Rectal smooth muscle tissue (tissue), 1 donor: ENCODE data around the gene EGFL7.
"Not testable (repeated sequence)": the region's sequence is repeated elsewhere in the genome, so short reads cannot be mapped to it uniquely, and the experiment has no call there.

Experiments used
- H3K27ac ChIP-seq: one replicate; pipeline ENCODE4 v1.7.0; 2013; ENCODE audit warnings: low read depth, low read length, inconsistent platforms
- H3K27me3 ChIP-seq: one replicate; pipeline ENCODE4 v1.7.0; 2013; ENCODE audit warnings: low read length; ENCODE audit not compliant: control insufficient read depth, insufficient read depth
- H3K36me3 ChIP-seq: one replicate; pipeline ENCODE4 v1.7.0; 2013; ENCODE audit warnings: low read length; ENCODE audit not compliant: control insufficient read depth, insufficient read depth
- H3K4me1 ChIP-seq: one replicate; pipeline ENCODE4 v1.7.0; 2013; ENCODE audit warnings: low read length; ENCODE audit not compliant: control insufficient read depth, insufficient read depth
- H3K4me3 ChIP-seq: one replicate; pipeline ENCODE4 v1.7.0; 2013; ENCODE audit warnings: low read length
- H3K9ac ChIP-seq: one replicate; pipeline ENCODE4 v1.7.0; 2013; ENCODE audit warnings: low read length

Gene EGFL7

GRCh38 chr9:136705564-136705963, 42.8 kb downstream of the EGFL7 start:
- H3K4me1 ChIP-seq: no peaks in the 10 kb centered on the region
- no peak overlapping the region for H3K9ac ChIP-seq
- peaks cover 4% of the 10 kb centered on the region for H3K27me3 ChIP-seq
- H3K36me3 ChIP-seq: no peaks in the 10 kb centered on the region
- H3K4me3 ChIP-seq: no peak overlapping the region
- H3K27ac ChIP-seq: no peak overlapping the region

- no peak overlapping the region for H3K27ac ChIP-seq
- H3K36me3 ChIP-seq: no peaks in the 10 kb centered on the region
- no peak overlapping the region for H3K9ac ChIP-seq
- H3K4me3 ChIP-seq: no peak overlapping the region
- H3K4me1 ChIP-seq: no peaks in the 10 kb centered on the region
- H3K27me3 ChIP-seq: no peaks in the 10 kb centered on the region
These were observed 44.3 kb downstream of the EGFL7 start for GRCh38 chr9:136707011-136707410.

GRCh38 chr9:136707849-136708517, 45.3 kb downstream of the EGFL7 start:
- Histone ChIP-seq H3K4me1 (no peaks in the 10 kb centered on the region), H3K27ac (no peak overlapping the region), H3K36me3 (no peaks in the 10 kb centered on the region), H3K4me3 (no peak overlapping the region), H3K9ac (no peak overlapping the region), H3K27me3 (peaks cover under 1% of the 10 kb centered on the region)

- H3K9ac ChIP-seq: no peak overlapping the region
- H3K4me1 ChIP-seq: no peaks in the 10 kb centered on the region
- no peak overlapping the region for H3K4me3 ChIP-seq
- no peaks in the 10 kb centered on the region for H3K36me3 ChIP-seq
- H3K27me3 ChIP-seq: peaks cover 11% of the 10 kb centered on the region
- no peak overlapping the region for H3K27ac ChIP-seq
These were observed 46.9 kb downstream of the EGFL7 start for GRCh38 chr9:136709454-136710109.

GRCh38 chr9:136710543-136710942, 47.8 kb downstream of the EGFL7 start:
- Histone ChIP-seq H3K36me3 (no peaks in the 10 kb centered on the region), H3K27me3 (peaks cover 14% of the 10 kb centered on the region), H3K27ac (no peak overlapping the region), H3K4me1 (no peaks in the 10 kb centered on the region), H3K4me3 (no peak overlapping the region), H3K9ac (no peak overlapping the region)

GRCh38 chr9:136711219-136711648, 48.5 kb downstream of the EGFL7 start:
- H3K4me1 ChIP-seq, H3K4me3 ChIP-seq, H3K27ac ChIP-seq, H3K9ac ChIP-seq, H3K36me3 ChIP-seq: not testable (repeated sequence)
- H3K27me3 ChIP-seq: peaks cover 14% of the 10 kb centered on the region

GRCh38 chr9:136711751-136712689, 49.3 kb downstream of the EGFL7 start, which contains the start of gene DIPK1B:
Gene DIPK1B (plus strand): TSS chr9:136712572. CDS start chr9:136712666, 94 bp downstream.
- Histone ChIP-seq H3K9ac (no peak within 1 kb of the TSS), H3K4me3 (peak within 1 kb of the TSS; percentile 46)

GRCh38 chr9:136712690-136713544, 50.2 kb downstream of the EGFL7 start:
- H3K36me3 ChIP-seq: no peaks in the 10 kb centered on the region
- peak overlapping the region; percentile 56 for H3K27ac ChIP-seq
- no peaks in the 10 kb centered on the region for H3K4me1 ChIP-seq
- H3K27me3 ChIP-seq: peaks cover 14% of the 10 kb centered on the region
- peak overlapping the region; percentile 46 for H3K4me3 ChIP-seq
- H3K9ac ChIP-seq: no peak overlapping the region

More at GRCh38 chr9:136711751-136712689, 49.3 kb downstream of the EGFL7 start, which contains the start of gene DIPK1B:
- Histone ChIP-seq H3K4me1 (no peaks in the 10 kb centered on the region), H3K27ac (peak within 1 kb of the TSS; percentile 56), H3K27me3 (peaks cover 14% of the 10 kb centered on the region), H3K36me3 (no peaks in the 10 kb centered on the region)

- Histone ChIP-seq H3K27ac (peak overlapping the region; percentile 56), H3K27me3 (peaks cover 14% of the 10 kb centered on the region), H3K36me3 (no peaks in the 10 kb centered on the region), H3K9ac (no peak overlapping the region), H3K4me1 (no peaks in the 10 kb centered on the region), H3K4me3 (peak overlapping the region; percentile 32)
These were observed 50.8 kb downstream of the EGFL7 start for GRCh38 chr9:136713550-136713949.

GRCh38 chr9:136714096-136714892, 51.6 kb downstream of the EGFL7 start:
- H3K4me3 ChIP-seq: no peak overlapping the region
- H3K36me3 ChIP-seq: no peaks in the 10 kb centered on the region
- H3K4me1 ChIP-seq: no peaks in the 10 kb centered on the region
- H3K27me3 ChIP-seq: peaks cover 14% of the 10 kb centered on the region
- no peak overlapping the region for H3K9ac ChIP-seq
- no peak overlapping the region for H3K27ac ChIP-seq

- Histone ChIP-seq H3K36me3 (no peaks in the 10 kb centered on the region), H3K27ac (no peak overlapping the region), H3K9ac (no peak overlapping the region), H3K27me3 (peaks cover 14% of the 10 kb centered on the region), H3K4me1 (no peaks in the 10 kb centered on the region), H3K4me3 (no peak overlapping the region)
These were observed 52.2 kb downstream of the EGFL7 start for GRCh38 chr9:136714893-136715274.
